HepG2 (cell line): ENCODE data around the gene ANKRD13D. TPM values are rescaled to one million over a fixed set of nuclear protein-coding genes. Genes with fewer than 3 reads are reported as not detected.

Experiments
- ZNF407 ChIP-seq: sonication (generic); formaldehyde crosslinking; IDR thresholded peaks from one replicate; pipeline ENCODE4 v1.5.1; 2020; ENCODE audit warnings: mild to moderate bottlenecking, missing genetic modification reagents; ENCODE audit errors: not compliant biosample characterization
- polyA plus RNA-seq, 8 experiments: library from polyadenylated mRNA; depleted of rRNA in 3 of 8; stranded (reverse) in 7 of 8; unstranded in 1 of 8; fragments of >200 nt; fragmentation: Illumina TruSeq in 4 of 8; extraction: Trizol in 4 of 8; gene quantifications; 2 replicates each; pipeline versions ENCODE4 v1.2.1 to v1.2.3, GENCODE V29; 2011 to 2016; ENCODE audit warnings: low read depth in 4 of 8, missing spikeins in 1 of 8, mixed read lengths in 1 of 8; ENCODE audit not compliant: insufficient read depth in 1 of 8
- total RNA-seq, 5 experiments: library from RNA; depleted of rRNA; stranded (reverse); fragments of >200 nt; fragmentation: Illumina TruSeq; extraction: Trizol; gene quantifications; 2 replicates each; pipeline ENCODE4 v1.2.3, GENCODE V29; 2016; ENCODE audit warnings: low read depth in 1 of 5
- TF ChIP-seq, protein P1 (sequence below): IDR thresholded peaks from 2 replicates; pipeline ENCODE4 v1.6.1; 2016; ENCODE audit warnings: low read depth, control low read depth

The ANKRD13D gene
- total and polyA plus RNA-seq, 2 of the 13 experiments (the other 11 are each of a cell fraction or from before 2014, with no cell fraction given), result 18.6 to 27.3 TPM

DNA sequence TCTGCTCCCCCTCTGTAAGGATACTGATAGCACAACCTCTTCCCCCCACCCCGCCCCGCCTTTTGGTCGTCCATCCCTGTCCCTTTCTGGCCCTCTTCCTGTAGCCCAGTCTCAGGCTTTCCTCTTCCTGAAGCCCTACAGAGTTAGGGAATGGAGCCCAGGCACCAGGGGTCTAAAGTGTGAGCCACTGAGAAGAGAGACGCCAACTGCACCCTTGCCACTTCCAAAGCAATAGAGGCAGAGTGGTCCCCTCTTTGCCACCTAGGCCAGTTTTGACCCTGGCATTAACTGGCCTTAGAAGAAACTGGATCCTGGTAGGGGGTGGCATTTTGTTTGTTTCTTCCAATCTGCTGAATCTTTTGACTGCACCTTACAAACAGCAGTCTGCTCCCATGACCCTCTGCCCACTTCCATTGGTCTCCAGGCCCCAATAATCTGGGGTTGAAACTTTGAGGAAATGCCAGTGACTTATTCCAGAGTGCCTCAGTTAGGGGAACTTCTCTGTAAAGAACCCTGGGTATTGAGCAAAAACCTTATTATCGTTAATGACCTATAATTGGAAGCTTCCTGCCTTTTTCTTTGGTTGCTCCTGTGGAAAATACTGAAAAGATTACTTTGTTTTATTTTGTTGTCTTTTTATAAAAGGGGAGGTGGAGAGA, 32.5 kb upstream of the ANKRD13D start (continued):
- TF ChIP-seq ZNF407 (CRISPR knock-in tag), result no peak
- TF ChIP-seq, protein P1, sequence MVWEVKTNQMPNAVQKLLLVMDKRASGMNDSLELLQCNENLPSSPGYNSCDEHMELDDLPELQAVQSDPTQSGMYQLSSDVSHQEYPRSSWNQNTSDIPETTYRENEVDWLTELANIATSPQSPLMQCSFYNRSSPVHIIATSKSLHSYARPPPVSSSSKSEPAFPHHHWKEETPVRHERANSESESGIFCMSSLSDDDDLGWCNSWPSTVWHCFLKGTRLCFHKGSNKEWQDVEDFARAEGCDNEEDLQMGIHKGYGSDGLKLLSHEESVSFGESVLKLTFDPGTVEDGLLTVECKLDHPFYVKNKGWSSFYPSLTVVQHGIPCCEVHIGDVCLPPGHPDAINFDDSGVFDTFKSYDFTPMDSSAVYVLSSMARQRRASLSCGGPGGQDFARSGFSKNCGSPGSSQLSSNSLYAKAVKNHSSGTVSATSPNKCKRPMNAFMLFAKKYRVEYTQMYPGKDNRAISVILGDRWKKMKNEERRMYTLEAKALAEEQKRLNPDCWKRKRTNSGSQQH (CRISPR knock-in tag), result no peak
